DND-41 (cell line): ENCODE measurements around the gene CDKN2B.
A peak's percentile ranks its signal among the peaks of the same experiment; 100 is the strongest.

Source experiments
- ATAC-seq: fragments of 200-7000 bp; cut with Tn5 transposase; 3 replicates; pipeline ENCODE4 v1.9.1; 2021; ENCODE audit warnings: low read depth; ENCODE audit not compliant: insufficient read depth
- DNase-seq: peaks from one replicate; pipeline ENCODE4 v3.0.0-alpha.2; 2020
- H2AFZ ChIP-seq: 2 replicates; pipeline ENCODE4 v1.6.0; 2012; ENCODE audit warnings: low read depth, low read length
- H3K27ac ChIP-seq: 2 replicates; pipeline ENCODE4 v1.5.1; 2012; ENCODE audit warnings: low read length, inconsistent platforms
- H3K27me3 ChIP-seq: fragments of 200-600 bp; sonication (generic); 2 replicates; pipeline ENCODE4 v1.6.0; 2012; ENCODE audit warnings: low read length, mild to moderate bottlenecking, inconsistent platforms; ENCODE audit not compliant: insufficient read depth, poor library complexity
- H3K36me3 ChIP-seq: 2 replicates; pipeline ENCODE4 v1.5.1; 2012; ENCODE audit warnings: low read length, inconsistent platforms; ENCODE audit not compliant: insufficient read depth
- H3K4me1 ChIP-seq: 2 replicates; pipeline ENCODE4 v1.5.1; 2012; ENCODE audit warnings: mild to moderate bottlenecking, low read length; ENCODE audit not compliant: insufficient read depth
- H3K4me2 ChIP-seq: 2 replicates; pipeline ENCODE4 v1.6.0; 2012; ENCODE audit warnings: mild to moderate bottlenecking, moderate library complexity, low read length, inconsistent platforms; ENCODE audit not compliant: insufficient read depth
- H3K4me3 ChIP-seq, 2 experiments: fragments of 200-600 bp in 1 of 2; shearing (Covaris generic) in 1 of 2; 2 replicates each; pipeline ENCODE4 v1.5.1; 2012 to 2016; ENCODE audit warnings: inconsistent platforms in 2 of 2, low read length in 2 of 2, mild to moderate bottlenecking in 2 of 2, low read depth in 1 of 2, moderate library complexity in 1 of 2
- H3K79me2 ChIP-seq: 2 replicates; pipeline ENCODE4 v1.6.0; 2012; ENCODE audit warnings: low read length, inconsistent platforms; ENCODE audit not compliant: insufficient read depth
- H3K9ac ChIP-seq: 2 replicates; pipeline ENCODE4 v1.6.0; 2012; ENCODE audit warnings: low read depth, mild to moderate bottlenecking, inconsistent platforms, low read length, moderate library complexity
- H3K9me3 ChIP-seq: 2 replicates; pipeline ENCODE4 v1.5.1; 2012; ENCODE audit warnings: low read length, moderate library complexity, mild to moderate bottlenecking, inconsistent platforms; ENCODE audit not compliant: insufficient read depth, severe bottlenecking
- H4K20me1 ChIP-seq: 2 replicates; pipeline ENCODE4 v1.6.0; 2012; ENCODE audit warnings: low read length; ENCODE audit not compliant: insufficient read depth
- EZH2 ChIP-seq: IDR thresholded peaks from 3 replicates; pipeline ENCODE4 v1.6.1; 2012; ENCODE audit warnings: borderline replicate concordance, low read depth, mild to moderate bottlenecking, moderate library complexity, low read length, inconsistent platforms; ENCODE audit not compliant: severe bottlenecking
- TF ChIP-seq, protein P1 (sequence below): IDR thresholded peaks from 2 replicates; pipeline ENCODE4 v1.5.1; 2012; ENCODE audit warnings: borderline replicate concordance, low read length, moderate library complexity, mild to moderate bottlenecking; ENCODE audit not compliant: poor library complexity, severe bottlenecking; ENCODE audit errors: extremely low read depth

The CDKN2B gene

GRCh38 chr9:21982391-21982790, 26.7 kb downstream of the CDKN2B start:
- H4K20me1 ChIP-seq = no peaks in the 10 kb centered on the region; the same call in 1 of the 2 replicates
- peaks cover 74% of the 10 kb centered on the region for H3K4me1 ChIP-seq
- no peaks in the 10 kb centered on the region for H3K27me3 ChIP-seq
- H2AFZ ChIP-seq = no peak overlapping the region
- no peak overlapping the region for H3K27ac ChIP-seq
- DNase-seq (no peak), ATAC-seq (no peak)
- no peaks in the 10 kb centered on the region for H3K9me3 ChIP-seq
- H3K9ac ChIP-seq = no peak overlapping the region
- H3K79me2 ChIP-seq = peaks cover 95% of the 10 kb centered on the region
- H3K36me3 ChIP-seq = no peaks in the 10 kb centered on the region; the same call in 1 of the 2 replicates
- TF ChIP-seq EZH2 = no peak
- TF ChIP-seq, protein P1, sequence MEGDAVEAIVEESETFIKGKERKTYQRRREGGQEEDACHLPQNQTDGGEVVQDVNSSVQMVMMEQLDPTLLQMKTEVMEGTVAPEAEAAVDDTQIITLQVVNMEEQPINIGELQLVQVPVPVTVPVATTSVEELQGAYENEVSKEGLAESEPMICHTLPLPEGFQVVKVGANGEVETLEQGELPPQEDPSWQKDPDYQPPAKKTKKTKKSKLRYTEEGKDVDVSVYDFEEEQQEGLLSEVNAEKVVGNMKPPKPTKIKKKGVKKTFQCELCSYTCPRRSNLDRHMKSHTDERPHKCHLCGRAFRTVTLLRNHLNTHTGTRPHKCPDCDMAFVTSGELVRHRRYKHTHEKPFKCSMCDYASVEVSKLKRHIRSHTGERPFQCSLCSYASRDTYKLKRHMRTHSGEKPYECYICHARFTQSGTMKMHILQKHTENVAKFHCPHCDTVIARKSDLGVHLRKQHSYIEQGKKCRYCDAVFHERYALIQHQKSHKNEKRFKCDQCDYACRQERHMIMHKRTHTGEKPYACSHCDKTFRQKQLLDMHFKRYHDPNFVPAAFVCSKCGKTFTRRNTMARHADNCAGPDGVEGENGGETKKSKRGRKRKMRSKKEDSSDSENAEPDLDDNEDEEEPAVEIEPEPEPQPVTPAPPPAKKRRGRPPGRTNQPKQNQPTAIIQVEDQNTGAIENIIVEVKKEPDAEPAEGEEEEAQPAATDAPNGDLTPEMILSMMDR = no peak
- H3K4me3 ChIP-seq = no peak overlapping the region
- no peak overlapping the region for H3K4me2 ChIP-seq

GRCh38 chr9:21976334-21976875, 32.7 kb downstream of the CDKN2B start:
- no peaks in the 10 kb centered on the region for H3K9me3 ChIP-seq
- H3K27ac ChIP-seq = peak overlapping the region; percentile 100
- H3K4me3 ChIP-seq = peak overlapping the region in 1 of 2 experiments; percentile 61; a peak in 3 of 4 replicates
- TF ChIP-seq, protein P1 = no peak
- TF ChIP-seq EZH2 = no peak
- H3K4me1 ChIP-seq = peaks cover 68% of the 10 kb centered on the region
- peak overlapping the region; percentile 93 for H3K9ac ChIP-seq
- H3K4me2 ChIP-seq = peak overlapping the region; percentile 68
- ATAC-seq (no peak), DNase-seq (no peak)
- H3K27me3 ChIP-seq = no peaks in the 10 kb centered on the region
- no peak overlapping the region for H2AFZ ChIP-seq
- peaks cover 11% of the 10 kb centered on the region for H3K36me3 ChIP-seq
- H3K79me2 ChIP-seq = peaks cover 93% of the 10 kb centered on the region
- peaks cover 6% of the 10 kb centered on the region; the same call in 1 of the 2 replicates for H4K20me1 ChIP-seq

- H3K36me3 ChIP-seq = peaks cover 27% of the 10 kb centered on the region
- H3K9me3 ChIP-seq = no peaks in the 10 kb centered on the region
- H3K4me1 ChIP-seq = peaks cover 62% of the 10 kb centered on the region
- DNase-seq (peak; percentile 97), ATAC-seq (peak; percentile 84)
- H4K20me1 ChIP-seq = peaks cover 20% of the 10 kb centered on the region
- peak overlapping the region; percentile 68 for H3K4me2 ChIP-seq
- H3K79me2 ChIP-seq = peaks cover 97% of the 10 kb centered on the region
- H3K9ac ChIP-seq = peak overlapping the region; percentile 93
- H3K27ac ChIP-seq = peak overlapping the region; percentile 100
- peak overlapping the region; percentile 68 for H2AFZ ChIP-seq
- H3K27me3 ChIP-seq = no peaks in the 10 kb centered on the region
- TF ChIP-seq, protein P1 = no peak
- TF ChIP-seq EZH2 = no peak
- peak overlapping the region; percentile 55 to 61 for H3K4me3 ChIP-seq
Observed at GRCh38 chr9:21974722-21975409, 34.2 kb downstream of the CDKN2B start.
